HL-60 (cell line): ENCODE data around the gene HID1.

Experiments used
- CTCF ChIP-seq: IDR thresholded peaks from one replicate; pipeline ENCODE4 v1.5.1; 2011; ENCODE audit warnings: low read length, control low read depth, inconsistent platforms; ENCODE audit not compliant: insufficient read depth
- POLR2AphosphoS5 ChIP-seq: IDR thresholded peaks from 2 replicates; pipeline ENCODE4 v1.6.1; 2012; ENCODE audit warnings: low read depth
- REST ChIP-seq: IDR thresholded peaks from 2 replicates; pipeline ENCODE4 v1.6.1; 2012; ENCODE audit warnings: low read depth; ENCODE audit not compliant: insufficient replicate concordance

DNA sequence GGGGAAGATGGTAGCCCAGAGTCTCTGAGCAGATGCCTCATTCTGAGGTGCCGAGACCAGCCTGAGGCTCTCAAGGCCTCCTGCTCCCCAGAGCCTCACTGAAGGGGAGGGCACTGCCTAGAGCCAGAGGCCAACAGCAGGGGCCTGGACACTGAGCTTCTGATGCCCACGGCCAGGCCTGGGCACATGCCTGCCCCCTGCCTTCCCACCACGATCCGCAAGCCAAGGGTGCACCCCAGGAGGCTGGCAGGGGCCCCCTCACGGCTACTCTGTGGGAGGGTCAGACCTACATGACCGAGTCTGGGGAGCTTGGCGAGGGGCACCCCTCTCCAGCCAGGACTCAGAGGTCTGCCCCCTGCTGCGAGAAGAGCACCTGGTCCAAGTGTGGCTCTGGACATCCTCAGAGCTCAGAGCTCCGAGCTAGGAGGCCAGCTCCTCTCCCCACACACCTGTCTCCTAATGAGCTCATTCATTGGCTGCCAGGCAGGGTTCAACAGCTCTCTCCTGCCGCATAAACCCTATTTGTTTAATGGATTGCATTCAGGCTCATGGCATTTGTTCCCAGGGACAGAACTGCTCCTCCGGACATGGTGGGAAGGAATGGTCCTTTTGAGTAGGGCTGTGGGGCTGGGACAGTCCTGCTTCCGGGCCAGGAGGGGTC, 23.0 kb downstream of the HID1 start:
- TF ChIP-seq CTCF: no peak
- TF ChIP-seq POLR2AphosphoS5: no peak
- TF ChIP-seq REST: no peak
